Astrocyte of the spinal cord (primary cell): ENCODE data around the gene ZC3H14.

Experiments used
- DNase-seq: peaks from one replicate; pipeline ENCODE4 v3.0.0; 2011; ENCODE audit warnings: low read depth, low spot score
- H3K4me3 ChIP-seq: 2 replicates; pipeline ENCODE4 v1.5.1; 2011; ENCODE audit warnings: low read depth, mild to moderate bottlenecking, low read length, moderate library complexity
- in situ Hi-C: cut with HindIII; loops from 2 replicates; pipeline ENCODE4 v1.10.0; 2017; ENCODE audit warnings: low sequenced_read_pairs
- TF ChIP-seq, protein P1 (sequence below): IDR thresholded peaks from 2 replicates; pipeline ENCODE4 v1.5.1; 2012; ENCODE audit warnings: low read depth, mild to moderate bottlenecking, low read length, inconsistent platforms

Gene ZC3H14

DNA sequence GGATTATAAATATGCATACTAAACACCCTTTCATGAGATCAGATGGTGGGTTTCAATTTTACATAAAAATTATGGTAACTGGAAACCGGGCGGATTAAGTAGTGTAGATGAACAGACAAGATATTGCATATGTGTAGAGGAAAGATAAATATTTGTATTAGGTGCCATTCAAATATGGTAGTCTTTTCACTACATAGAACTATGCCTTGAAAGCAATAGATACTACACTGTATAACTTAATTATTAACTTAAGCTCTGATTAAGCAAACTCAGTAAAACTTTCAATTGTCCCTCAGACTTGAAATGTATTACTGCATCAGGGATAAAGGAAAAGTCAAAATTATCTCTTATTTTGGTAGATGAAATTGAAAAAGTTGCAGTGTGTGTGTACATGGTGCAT lies 10.0 kb upstream of the ZC3H14 start:
- H3K4me3 ChIP-seq: no peak overlapping the region

DNA sequence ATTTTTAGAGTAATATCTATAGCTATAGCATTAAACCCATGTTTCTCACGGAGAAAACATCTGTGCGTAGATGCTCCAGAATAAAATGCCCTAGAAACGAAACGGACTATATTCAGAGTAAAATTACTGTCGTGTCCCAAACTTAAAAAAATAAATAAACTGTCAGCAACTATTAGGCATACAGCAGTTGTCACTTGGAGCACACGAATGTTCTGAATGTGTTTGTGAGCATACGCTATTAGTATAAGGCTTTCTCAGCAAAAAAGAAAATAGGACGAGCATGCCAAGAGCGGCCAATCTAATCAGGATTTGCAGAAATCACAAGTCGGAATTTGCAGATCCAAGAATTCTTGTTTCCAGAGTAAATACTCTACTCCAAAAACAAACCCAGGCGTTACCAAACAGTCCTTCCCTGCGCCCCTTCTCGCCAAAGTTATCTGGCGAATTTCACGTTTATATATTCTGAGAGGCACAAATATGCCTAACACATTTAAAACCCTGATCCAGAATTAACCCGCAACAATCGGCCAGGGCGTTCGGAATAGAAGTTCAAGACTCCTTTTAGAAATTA lies 8.9 kb upstream of the ZC3H14 start:
- peak; percentile 45 for DNase-seq
- in situ Hi-C loops: no loop called here
- peak overlapping the region; percentile 79 for H3K4me3 ChIP-seq
- TF ChIP-seq, protein P1, sequence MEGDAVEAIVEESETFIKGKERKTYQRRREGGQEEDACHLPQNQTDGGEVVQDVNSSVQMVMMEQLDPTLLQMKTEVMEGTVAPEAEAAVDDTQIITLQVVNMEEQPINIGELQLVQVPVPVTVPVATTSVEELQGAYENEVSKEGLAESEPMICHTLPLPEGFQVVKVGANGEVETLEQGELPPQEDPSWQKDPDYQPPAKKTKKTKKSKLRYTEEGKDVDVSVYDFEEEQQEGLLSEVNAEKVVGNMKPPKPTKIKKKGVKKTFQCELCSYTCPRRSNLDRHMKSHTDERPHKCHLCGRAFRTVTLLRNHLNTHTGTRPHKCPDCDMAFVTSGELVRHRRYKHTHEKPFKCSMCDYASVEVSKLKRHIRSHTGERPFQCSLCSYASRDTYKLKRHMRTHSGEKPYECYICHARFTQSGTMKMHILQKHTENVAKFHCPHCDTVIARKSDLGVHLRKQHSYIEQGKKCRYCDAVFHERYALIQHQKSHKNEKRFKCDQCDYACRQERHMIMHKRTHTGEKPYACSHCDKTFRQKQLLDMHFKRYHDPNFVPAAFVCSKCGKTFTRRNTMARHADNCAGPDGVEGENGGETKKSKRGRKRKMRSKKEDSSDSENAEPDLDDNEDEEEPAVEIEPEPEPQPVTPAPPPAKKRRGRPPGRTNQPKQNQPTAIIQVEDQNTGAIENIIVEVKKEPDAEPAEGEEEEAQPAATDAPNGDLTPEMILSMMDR: no peak

More for the DNA sequence above, 10.0 kb upstream of the ZC3H14 start:
- DNase-seq: no peak
- in situ Hi-C loops: no loop called here
- TF ChIP-seq, protein P1: no peak

DNA sequence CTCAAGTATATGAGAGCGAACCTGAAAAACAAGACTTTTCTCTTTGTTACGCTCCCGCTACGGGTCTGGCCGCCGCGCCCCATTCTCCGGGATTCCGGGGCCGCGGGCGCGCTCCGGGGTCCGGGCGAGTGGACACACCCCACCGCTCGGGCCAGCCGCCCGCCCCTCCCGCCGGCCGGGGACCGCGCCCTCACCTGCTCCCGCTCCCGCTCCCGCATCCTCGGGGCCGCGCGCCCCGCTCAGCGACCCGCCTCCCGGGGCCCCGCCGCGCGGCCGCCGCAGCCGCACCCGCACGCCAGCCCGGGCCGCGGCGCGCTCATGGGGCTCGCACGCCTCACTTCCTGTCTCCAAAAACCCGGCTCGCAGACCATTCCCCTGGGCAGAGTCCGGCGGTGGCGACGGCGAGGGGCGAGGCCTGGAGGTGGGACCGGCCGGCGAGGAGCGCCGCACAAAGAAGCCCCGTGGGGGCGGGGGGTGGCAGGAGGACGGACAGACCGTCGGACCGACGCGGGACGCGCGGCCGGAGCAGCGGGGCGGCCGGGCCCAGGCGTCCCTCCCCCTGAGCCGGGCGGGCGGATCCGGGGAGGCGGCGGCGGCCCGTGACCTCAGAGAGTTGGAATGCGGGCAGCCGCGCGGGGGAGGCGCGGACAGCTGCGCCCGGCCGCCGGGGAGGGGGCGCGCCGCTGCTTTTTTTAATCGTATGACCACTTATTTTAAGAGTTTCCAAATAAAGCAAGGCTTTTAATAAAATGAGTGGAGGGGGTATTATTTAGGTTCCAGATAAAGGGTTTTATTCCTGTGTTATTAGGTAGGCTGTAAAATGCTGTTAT lies 8.2 kb upstream of the ZC3H14 start, which contains the start of gene PTPN21:
Gene PTPN21, minus strand, starts transcription at position 551 of the 830 bp plus-strand sequence. CDS start 4,590 bp downstream, outside the sequence.
- peak; percentile 73 for DNase-seq
- in situ Hi-C loops: no loop called here
- TF ChIP-seq, protein P1: no peak
- peak within 1 kb of the TSS; percentile 79 for H3K4me3 ChIP-seq

DNA sequence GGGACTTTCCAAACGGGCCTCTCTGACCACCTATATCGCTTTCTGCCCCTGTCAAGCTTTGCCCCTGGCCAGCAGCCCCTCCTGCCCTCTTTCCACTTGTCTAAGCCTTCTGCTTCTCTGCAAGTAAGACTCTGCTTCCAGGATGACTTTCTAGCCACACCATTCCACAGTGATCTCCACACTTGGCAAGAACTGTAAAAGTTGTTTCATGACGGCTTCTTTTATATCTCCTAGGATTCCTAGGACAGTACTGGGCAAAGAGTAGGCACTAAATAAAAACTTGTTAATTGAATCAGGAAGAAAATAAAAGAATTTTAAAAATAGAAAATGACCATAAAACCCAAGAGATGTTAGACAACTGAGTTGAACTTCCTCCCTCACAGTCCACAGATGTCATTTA lies 6.3 kb upstream of the ZC3H14 start:
- in situ Hi-C loops: no loop called here
- DNase-seq: no peak
- no peak overlapping the region for H3K4me3 ChIP-seq
- TF ChIP-seq, protein P1: no peak

DNA sequence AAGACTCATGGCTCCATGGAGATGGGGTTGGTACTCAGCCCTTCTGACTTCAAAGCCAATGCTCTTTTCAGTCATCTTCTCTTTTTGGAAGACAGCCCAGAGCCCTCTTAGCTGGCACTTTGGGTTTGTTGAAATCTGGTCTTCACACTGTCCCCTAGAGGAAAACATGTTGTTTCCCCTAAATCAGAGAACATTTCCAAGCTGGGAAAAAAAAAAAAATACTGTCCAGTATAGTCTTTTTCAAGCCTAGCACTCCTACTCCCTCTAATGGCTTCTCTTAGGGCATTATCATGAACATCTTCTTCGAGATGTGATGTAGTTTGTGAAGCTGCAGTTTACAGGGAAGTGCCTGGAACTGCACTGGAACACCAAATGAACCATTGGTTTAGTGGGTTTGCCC lies 3.0 kb upstream of the ZC3H14 start:
- peak; percentile 64 for DNase-seq
- TF ChIP-seq, protein P1: peak; percentile 59
- in situ Hi-C loops: no loop called here
- no peak overlapping the region for H3K4me3 ChIP-seq

DNA sequence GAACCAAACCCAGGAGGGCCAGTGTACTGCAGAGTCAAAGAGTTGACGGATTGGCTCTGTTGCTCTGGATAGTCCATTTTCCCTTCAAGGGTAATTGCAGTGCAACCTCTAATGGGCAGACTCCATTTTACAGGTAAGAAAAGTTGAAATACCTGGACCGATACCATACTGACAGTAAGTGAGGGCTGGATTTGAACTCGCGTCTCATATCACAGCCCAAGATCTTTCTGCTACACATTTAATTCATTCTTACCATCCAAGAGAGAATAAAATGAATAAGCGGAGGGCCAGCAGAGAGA lies 356 bp upstream of the ZC3H14 start:
- TF ChIP-seq, protein P1: no peak
- no peak for DNase-seq
- in situ Hi-C loops: no loop called here
- peak overlapping the region; percentile 74 for H3K4me3 ChIP-seq
